HCT116 (cell line): ENCODE results near the gene CARMIL1.

Experiments
- CTCF ChIP-seq, 3 experiments: fragments of 200-600 bp in 1 of 3; sonication (generic) in 1 of 3; IDR thresholded peaks in 2 of 3; conservative IDR thresholded peaks in 1 of 3; 2 replicates each; pipeline ENCODE4 v1.5.1; 2012 to 2017; ENCODE audit warnings: low read depth in 2 of 3, low read length in 2 of 3, antibody characterized with exemption in 1 of 3, borderline replicate concordance in 1 of 3, control low read depth in 1 of 3, mild to moderate bottlenecking in 1 of 3, mixed read lengths in 1 of 3, mixed run types in 1 of 3, moderate library complexity in 1 of 3; ENCODE audit not compliant: insufficient read depth in 1 of 3
- EZH2 ChIP-seq: fragments of 200-600 bp; sonication (generic); IDR thresholded peaks from 2 replicates; pipeline ENCODE4 v1.6.1; 2017; ENCODE audit warnings: antibody characterized with exemption, mixed run types
- EZH2phosphoT487 ChIP-seq: fragments of 200-600 bp; IDR thresholded peaks from 2 replicates; pipeline ENCODE4 v1.6.1; 2018; ENCODE audit warnings: antibody characterized with exemption, borderline replicate concordance
- POLR2A ChIP-seq: IDR thresholded peaks from 2 replicates; pipeline ENCODE4 v1.7.0; 2011; ENCODE audit warnings: borderline replicate concordance; ENCODE audit not compliant: insufficient read depth, insufficient read length; ENCODE audit errors: extremely low read depth
- POLR2AphosphoS5 ChIP-seq: IDR thresholded peaks from 2 replicates; pipeline ENCODE4 v1.6.1; 2011; ENCODE audit warnings: mild to moderate bottlenecking, low read depth, low read length, moderate library complexity
- SIN3A ChIP-seq: IDR thresholded peaks from 2 replicates; pipeline ENCODE4 v1.6.1; 2012; ENCODE audit warnings: low read depth
- ZNF274 ChIP-seq: fragments of 200-500 bp; sonication (Bioruptor generic); IDR thresholded peaks from 2 replicates; pipeline ENCODE4 v1.6.1; 2014; ENCODE audit warnings: mild to moderate bottlenecking, low read depth, low read length, inconsistent platforms
- TF ChIP-seq, protein P1 (sequence below): IDR thresholded peaks from 2 replicates; pipeline ENCODE4 v1.6.1; 2012

DNA sequence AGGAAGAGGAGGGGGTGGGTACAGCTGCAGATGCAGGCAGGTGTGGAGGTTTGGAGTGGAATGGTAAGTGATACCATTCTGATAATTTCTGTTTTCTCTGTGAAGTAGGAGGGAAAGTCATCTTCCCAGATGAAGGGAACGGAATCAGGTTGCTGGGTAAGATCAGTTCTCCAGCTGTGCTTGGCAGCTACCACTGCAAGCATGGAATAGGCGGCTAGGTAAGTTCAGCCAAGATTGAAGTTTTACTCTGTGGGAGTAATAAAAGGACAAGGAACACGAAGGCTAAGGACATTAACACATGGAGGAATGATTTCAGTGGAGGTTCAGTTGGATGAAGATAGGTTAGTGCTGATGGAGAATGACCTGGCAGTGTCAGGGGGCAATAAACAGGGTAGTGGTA, 128.3 kb downstream of the CARMIL1 start:
- TF ChIP-seq CTCF (IDR thresholded peaks at IDR 0.05 in 2 of 3, conservative IDR thresholded peaks at IDR 0.05 in 1 of 3; ENCODE audit: borderline replicate concordance in 1 of 3, insufficient read depth in 1 of 3, low read depth in 2 of 3, low read length in 2 of 3) = no peak
- no peak for TF ChIP-seq EZH2
- TF ChIP-seq, protein P1, sequence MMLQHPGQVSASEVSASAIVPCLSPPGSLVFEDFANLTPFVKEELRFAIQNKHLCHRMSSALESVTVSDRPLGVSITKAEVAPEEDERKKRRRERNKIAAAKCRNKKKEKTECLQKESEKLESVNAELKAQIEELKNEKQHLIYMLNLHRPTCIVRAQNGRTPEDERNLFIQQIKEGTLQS = no peak
- no peak for TF ChIP-seq POLR2A
- no peak for TF ChIP-seq SIN3A
- TF ChIP-seq ZNF274 = no peak
- TF ChIP-seq POLR2AphosphoS5 = no peak
- no peak for TF ChIP-seq EZH2phosphoT487
